AG04450 (cell line): Measurements from ENCODE around the gene HUNK. TPM values are rescaled to one million over a fixed set of nuclear protein-coding genes. Genes with fewer than 3 reads are reported as not detected.

Experiments
- CTCF ChIA-PET: fragments of 300-600, 350-600 bp; formaldehyde crosslinking; extraction: SDS; loops from one replicate; lab custom pipeline; 2022; ENCODE audit warnings: antibody characterized with exemption, inconsistent platforms; lab: Charles Lee
- POLR2A ChIA-PET: fragments of 350-600 bp; formaldehyde crosslinking; extraction: SDS; loops from one replicate; lab custom pipeline; 2021; ENCODE audit warnings: antibody characterized with exemption, inconsistent platforms; lab: Yijun Ruan, JAX
- DNase-seq: peaks from one replicate; pipeline ENCODE4 v3.0.0-alpha.2; 2011; ENCODE audit warnings: low read depth, low spot score
- H3K27ac ChIP-seq: one replicate; pipeline ENCODE4 v1.5.1; 2012; ENCODE audit warnings: low read depth, low read length, control low read depth
- H3K27me3 ChIP-seq: one replicate; pipeline ENCODE4 v1.6.0; 2012; ENCODE audit warnings: low read length; ENCODE audit not compliant: control insufficient read depth, insufficient read depth
- H3K4me3 ChIP-seq: 2 replicates; pipeline ENCODE4 v1.5.1; 2011; ENCODE audit warnings: mild to moderate bottlenecking, low read depth, low read length, control low read depth
- H3K9me3 ChIP-seq: 2 replicates; pipeline ENCODE4 v1.5.1; 2012; ENCODE audit warnings: low read length; ENCODE audit not compliant: control insufficient read depth, insufficient read depth
- CTCF ChIP-seq: IDR thresholded peaks from 2 replicates; pipeline ENCODE4 v1.5.1; 2011; ENCODE audit warnings: low read depth, low read length, control low read depth, inconsistent platforms
- polyA plus RNA-seq: library from polyadenylated mRNA; depleted of rRNA; stranded (reverse); fragments of >200 nt; gene quantifications from 2 replicates; pipeline ENCODE4 v1.2.3, GENCODE V29; 2011

The HUNK gene
- polyA plus RNA-seq, 1 experiment, result 0.48 TPM

GRCh38 chr21:31879911-31880310, 7.1 kb downstream of the HUNK start:
- no peak overlapping the region for H3K4me3 ChIP-seq
- H3K27ac ChIP-seq, result no peak overlapping the region
- H3K9me3 ChIP-seq, result no peaks in the 10 kb centered on the region; the same call in 1 of the 2 replicates
- DNase-seq, result no peak
- peaks cover 12% of the 10 kb centered on the region for H3K27me3 ChIP-seq
- POLR2A ChIA-PET, result no interaction called here
- TF ChIP-seq CTCF, result no peak
- CTCF ChIA-PET, result interaction anchor here (0.6 kb wide), 1 partner anchor 184 kb away, joined by 3 read pairs; no protein-coding TSS in a partner anchor

DNA sequence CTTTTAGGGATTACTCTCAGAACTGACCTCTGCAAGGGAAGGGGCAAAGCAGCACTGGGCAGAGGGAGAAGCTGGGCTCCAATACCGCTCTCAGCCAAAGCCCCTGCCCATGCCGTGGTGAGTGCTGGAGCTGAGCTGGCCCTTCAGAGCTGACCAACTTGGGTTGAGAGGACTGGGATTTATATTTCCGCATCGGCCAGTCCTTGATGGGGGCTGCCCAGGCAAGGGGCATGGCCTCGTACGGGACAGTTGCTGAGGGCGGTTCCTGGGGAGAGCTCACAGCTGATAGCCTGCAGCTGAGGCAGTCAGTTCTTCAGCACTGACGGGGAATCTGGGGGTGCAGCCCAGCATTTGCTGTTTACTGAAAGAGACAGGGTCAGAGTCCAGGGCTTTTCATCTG, 8.0 kb downstream of the HUNK start:
- POLR2A ChIA-PET, result no interaction called here
- peaks cover 6% of the 10 kb centered on the region for H3K27me3 ChIP-seq
- TF ChIP-seq CTCF, result no peak
- DNase-seq, result no peak
- H3K9me3 ChIP-seq, result no peaks in the 10 kb centered on the region; the same call in 1 of the 2 replicates
- no peak overlapping the region for H3K27ac ChIP-seq
- CTCF ChIA-PET, result no interaction called here
- no peak overlapping the region for H3K4me3 ChIP-seq

DNA sequence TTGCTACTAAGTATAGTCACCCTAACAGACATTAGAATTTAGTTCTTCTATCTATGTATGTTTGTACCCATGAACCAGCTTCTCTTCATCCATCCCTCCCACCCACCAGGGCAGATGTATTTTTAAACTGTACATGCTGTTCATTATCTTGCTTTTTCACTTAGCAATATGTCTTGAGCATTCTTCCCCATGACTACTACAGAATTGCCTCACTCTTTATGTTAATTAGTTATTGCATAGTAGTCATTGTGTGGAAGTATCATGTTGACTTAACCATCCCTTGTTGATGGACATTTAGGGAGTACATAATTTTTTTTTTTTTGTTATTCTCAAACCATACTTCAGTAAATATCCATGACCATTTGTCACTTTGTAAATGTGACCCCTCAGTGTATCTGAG, 9.9 kb downstream of the HUNK start:
- ChIA-PET POLR2A (no interaction called here), CTCF (no interaction called here)
- H3K27me3 ChIP-seq, result peaks cover 5% of the 10 kb centered on the region
- H3K9me3 ChIP-seq, result no peaks in the 10 kb centered on the region; the same call in 1 of the 2 replicates
- H3K4me3 ChIP-seq, result no peak overlapping the region
- no peak for TF ChIP-seq CTCF
- DNase-seq, result no peak
- H3K27ac ChIP-seq, result no peak overlapping the region

- H3K27ac ChIP-seq, result no peak overlapping the region
- ChIA-PET POLR2A (no interaction called here), CTCF (no interaction called here)
- H3K4me3 ChIP-seq, result no peak overlapping the region
- no peak for DNase-seq
- H3K9me3 ChIP-seq, result no peaks in the 10 kb centered on the region; the same call in 1 of the 2 replicates
- no peak for TF ChIP-seq CTCF
- H3K27me3 ChIP-seq, result peaks cover 2% of the 10 kb centered on the region
Observed at GRCh38 chr21:31885146-31885545, 12.3 kb downstream of the HUNK start.

- POLR2A ChIA-PET, result no interaction called here
- CTCF ChIA-PET, result no interaction called here
- Histone ChIP-seq H3K27ac (no peak overlapping the region), H3K27me3 (peaks cover 2% of the 10 kb centered on the region), H3K9me3 (no peaks in the 10 kb centered on the region; the same call in 1 of the 2 replicates), H3K4me3 (no peak overlapping the region)
- no peak for DNase-seq
- no peak for TF ChIP-seq CTCF
Observed at GRCh38 chr21:31886915-31887314, 14.1 kb downstream of the HUNK start.
